ENCODE results near the gene KCNH4.

KCNH4 gene

DNA sequence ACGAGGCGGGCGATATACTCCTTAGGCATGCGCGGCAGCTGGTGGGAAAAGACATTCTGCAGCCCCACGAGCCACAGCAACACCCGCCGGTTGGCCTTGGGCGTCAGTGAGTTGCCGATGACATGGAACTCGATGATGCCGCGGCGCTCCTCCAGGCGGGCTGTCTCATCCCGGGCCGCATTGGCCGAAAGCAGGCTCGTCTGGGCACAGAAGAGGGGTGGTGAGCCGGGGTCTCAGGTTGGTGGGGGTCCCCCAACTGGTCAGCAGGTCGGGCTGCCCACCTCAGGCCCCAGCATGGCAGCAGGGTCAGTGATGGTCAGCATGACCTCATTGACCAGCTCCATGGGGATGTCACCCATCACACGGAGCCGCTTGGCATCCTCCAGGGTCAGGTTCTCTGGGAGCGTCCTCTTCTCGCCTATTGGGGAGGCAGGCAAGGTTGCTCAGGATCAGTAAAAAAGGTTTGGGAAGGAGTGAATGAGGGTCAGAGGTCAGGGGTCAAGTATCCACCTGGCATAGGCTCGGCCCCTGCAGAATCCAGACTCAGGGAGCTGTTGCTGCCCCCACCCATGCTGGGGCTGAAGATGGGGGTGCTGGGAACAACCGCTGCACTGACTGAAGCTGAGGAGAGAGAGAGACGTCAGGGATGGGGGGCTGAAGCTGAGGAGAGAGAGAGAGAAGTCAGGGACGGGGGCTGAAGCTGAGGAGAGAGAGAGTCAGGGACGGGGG, 63.4 kb downstream of the KCNH4 start:
- DNase-seq (ENCODE audit: low read depth in 2 of 2), result no peak

DNA sequence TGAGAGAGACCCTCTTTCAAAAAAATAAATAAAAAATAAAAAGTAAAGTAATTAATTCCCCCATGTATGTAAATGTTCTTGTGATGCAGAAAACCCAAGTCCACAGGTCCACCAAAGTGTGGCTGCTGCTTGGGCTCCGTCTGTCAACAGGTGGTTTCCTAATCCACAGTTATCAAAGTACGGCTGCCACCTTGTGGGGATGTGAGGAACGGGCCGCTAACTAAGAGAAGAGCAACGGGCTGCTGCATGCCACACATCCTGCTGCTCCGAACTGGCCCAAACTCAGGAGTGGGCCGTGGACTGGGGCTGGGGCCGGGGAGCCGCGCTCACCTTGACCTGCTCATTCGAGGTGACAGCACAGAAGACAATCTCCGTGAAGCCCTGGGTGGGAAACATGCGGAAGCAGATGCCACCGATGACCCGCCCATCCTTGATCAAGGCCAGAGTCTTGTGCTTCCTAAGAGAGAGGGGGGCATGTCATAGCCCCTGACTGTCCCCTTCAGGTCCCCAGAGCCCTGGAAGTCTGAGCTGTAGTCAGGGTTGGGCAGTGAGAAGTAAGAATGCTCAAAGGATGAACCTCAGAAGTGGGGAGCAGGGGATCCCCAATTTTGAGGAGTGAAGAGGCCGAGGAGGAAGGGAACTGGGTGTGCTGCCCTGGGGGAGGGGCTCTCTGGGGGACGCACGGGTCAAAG, 64.1 kb downstream of the KCNH4 start:
- DNase-seq (ENCODE audit: low read depth in 2 of 2), result peak; percentile 49 to 71

DNA sequence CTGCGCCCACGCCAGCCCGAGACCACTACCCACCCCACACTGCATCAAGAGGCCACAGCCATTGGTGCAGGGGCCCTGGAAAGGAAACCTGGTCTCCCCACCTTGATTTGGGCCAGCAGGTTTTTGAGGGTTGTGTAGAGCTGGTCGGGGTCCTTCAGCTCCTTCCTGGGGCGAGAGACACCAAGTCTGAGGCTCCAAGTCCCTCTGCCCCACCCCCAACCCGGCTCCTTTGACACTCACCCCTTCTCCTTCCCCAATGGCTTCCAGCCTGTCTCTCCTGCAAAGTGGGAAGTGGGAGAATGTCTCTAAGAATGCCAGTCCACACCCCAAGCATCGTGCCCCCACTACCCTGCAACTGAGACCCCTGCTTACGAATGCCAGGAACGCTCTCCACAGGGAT, 66.8 kb downstream of the KCNH4 start:
- no peak for DNase-seq (ENCODE audit: low read depth in 2 of 2)

DNA sequence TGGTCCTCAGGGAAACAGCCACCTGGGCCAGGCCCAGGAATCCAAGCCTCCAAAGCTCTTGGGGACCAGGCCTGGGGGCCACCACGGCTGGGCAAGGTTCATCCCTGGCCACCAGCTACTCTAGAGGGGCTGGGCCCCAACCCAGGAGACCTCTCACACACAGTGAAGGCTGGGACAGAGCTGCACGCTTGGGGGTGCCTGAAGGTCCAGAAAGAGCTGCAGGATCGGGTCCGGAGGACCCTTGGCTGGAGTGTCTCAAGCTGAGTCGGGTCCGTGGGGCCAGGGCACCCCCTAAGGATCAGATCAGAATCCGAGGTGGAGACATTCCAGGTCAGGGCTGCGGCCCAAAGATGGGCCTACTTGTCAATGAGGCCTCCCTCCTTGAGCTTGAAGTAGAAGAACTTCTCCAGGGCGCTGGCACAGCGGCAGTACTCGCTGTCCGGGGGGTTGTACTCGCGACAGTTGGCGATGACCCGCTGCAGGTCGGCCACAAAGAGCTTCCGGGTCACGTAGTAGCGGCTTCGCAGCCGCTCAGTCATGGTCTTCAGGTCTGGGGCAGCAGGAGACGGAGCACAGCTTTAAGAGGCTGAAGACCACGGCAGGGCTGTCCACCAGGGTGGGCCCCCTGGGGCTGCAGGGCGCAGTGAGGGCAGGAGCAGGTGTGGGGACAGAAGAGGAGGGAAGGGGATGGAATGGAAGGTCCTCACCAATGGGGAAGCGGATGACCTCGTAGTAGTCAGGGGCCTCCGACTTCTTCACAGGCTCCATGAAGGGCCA, 67.5 kb downstream of the KCNH4 start:
- no peak for DNase-seq (ENCODE audit: low read depth in 2 of 2)

DNA sequence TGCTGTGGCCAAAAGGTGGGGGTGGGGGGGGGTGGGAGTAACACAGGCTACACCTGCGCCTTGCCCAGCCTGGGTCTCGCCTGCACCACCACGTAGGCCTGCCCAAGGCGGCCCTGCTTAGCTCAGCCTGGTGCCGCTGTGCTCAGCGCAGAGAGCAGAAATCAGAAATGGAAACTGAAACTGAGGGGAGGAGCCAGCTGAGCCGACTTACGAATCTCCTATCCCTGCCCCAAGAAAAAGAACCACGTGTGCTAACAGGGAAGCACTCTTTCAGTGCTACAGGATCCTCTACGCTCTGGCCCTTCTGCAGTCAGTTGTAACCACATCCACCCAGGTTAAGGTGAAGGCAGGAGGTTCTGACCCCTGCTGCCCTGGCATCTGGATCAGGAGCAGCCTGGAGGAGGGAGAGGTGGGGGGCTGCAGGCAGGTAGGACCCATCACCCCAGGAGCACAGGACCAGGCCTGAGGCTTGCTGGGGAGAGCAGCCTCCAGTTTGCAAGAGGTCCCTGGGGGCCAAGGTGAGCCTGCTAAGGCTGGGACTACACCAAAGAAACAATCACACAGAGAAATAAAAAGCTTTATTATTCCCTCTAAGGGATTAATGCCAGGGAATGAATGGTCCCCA, 68.3 kb downstream of the KCNH4 start, which contains the start of gene DHX58:
Gene DHX58, minus strand, starts transcription at position 163 of the 625 bp plus-strand sequence. CDS start 822 bp downstream, outside the sequence.
- DNase-seq (ENCODE audit: low read depth in 2 of 2), result peak in 1 of 2 donors; percentile 57

DNA sequence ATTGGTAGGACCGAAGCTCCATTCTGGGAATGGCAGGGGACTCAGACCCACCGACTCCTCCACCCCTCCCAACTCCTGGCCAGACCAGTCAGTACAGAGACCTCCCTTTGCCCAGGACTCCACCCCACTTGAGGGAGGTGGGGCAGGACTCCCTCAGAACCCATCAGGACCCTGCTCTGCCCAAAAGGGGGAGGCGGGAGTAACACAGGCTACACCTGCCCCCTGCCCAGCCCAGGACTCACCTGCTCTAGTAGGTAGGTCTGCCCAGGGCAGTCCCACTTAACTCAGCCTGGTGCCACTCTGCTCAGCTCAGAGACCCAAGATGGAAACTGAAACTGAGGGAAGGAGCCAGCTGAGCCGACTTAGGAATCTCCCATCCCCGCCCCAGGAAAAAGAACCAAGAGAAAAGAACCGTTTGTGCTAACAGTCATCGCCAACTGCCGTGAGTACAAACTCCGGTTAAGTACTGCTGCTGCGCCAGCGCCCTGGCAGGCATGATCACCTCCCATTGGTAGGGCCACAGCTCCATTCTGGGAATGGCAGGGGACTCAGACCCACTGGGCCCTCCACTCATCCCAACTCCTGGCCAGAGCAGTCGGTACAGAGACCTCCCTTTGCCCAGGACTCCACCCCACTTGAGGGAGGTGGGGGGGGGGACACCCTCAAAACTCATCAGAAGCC, 68.9 kb downstream of the KCNH4 start:
- DNase-seq (ENCODE audit: low read depth in 2 of 2), result no peak

DNA sequence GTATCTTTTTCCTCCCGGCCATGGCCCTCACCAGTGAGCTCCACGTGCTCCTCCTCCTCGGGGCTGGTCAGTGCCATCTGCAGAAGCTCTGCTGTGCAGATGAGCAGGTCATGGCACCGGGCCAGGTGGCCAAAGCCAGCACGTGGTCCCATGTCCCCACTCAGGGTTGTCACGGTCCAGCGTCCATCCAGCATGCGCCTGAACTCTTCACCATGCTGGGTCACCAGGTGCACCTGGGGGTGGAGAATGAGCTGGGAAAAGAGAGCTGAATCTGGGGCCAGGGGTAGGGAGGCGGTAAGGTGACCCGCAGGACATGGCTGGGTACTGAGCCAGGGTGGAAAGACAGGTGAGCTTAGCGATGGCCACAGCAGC, 69.7 kb downstream of the KCNH4 start:
- DNase-seq (ENCODE audit: low read depth in 2 of 2), result no peak

DNA sequence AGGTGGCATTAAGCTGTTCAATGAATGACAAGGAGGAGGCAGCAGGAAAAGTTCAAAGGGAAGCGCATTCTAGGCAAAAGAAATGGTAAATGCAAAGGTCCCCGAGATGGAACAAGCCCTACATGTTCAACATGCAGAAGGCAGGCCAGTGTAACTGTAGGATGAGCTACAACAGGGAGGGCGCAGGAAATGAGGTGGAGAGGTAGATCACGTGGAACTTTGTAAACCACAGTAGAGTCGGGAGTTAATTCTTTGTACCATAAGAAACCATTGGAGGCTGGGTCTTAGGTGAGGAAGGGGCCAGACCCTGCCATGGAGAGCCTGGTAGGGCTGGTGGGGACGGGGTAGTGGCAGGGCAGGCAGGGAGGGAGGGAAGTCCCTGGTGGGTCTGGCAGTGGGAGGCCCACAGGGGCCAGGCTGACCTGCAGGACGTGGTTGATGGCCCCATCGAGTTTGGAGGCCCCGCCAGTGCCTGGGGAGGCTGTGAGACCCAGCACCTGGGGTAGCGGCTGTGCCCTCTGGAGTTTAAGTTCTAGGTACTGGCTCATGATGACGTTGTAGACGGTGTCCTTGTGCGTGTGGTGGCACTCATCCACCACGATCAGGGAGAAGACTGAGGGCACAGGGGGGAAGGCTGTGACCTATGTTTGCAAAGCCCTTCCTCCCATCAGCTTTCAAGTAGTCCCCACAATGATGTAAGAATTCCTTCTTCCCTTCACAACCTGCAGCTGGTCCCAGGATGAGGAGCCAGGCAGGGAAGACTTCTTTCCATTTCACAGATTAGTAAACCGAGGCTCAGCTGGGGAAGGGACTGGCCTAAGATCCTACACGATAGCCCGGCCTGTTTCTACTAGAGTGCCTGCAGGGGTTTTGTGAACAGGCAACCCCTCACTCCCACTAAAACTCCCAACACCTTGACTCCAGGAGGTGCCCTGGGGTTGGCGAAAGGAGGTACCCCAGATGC, 70.4 kb downstream of the KCNH4 start:
- DNase-seq (ENCODE audit: low read depth in 2 of 2), result no peak

DNA sequence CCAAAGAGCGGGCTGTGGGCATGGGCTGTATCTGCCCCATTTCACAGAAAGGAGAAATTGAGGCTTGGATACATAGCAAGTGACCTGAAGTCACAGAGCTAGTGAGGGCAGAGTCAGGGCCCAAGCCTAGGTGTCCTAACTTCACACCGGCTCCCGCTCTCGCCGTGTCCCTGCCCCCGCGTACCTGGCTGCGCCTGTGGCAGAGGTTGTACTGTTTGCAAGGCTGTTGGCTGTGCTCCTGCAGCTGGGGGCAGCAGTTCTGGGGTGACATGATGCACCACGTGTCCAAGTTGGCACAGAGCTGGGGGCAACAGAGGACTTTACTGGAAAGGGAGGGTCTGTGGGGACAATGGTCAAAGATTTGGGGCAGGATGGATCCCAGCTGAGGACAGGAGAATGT, 71.9 kb downstream of the KCNH4 start:
- DNase-seq (ENCODE audit: low read depth in 2 of 2), result no peak

DNA sequence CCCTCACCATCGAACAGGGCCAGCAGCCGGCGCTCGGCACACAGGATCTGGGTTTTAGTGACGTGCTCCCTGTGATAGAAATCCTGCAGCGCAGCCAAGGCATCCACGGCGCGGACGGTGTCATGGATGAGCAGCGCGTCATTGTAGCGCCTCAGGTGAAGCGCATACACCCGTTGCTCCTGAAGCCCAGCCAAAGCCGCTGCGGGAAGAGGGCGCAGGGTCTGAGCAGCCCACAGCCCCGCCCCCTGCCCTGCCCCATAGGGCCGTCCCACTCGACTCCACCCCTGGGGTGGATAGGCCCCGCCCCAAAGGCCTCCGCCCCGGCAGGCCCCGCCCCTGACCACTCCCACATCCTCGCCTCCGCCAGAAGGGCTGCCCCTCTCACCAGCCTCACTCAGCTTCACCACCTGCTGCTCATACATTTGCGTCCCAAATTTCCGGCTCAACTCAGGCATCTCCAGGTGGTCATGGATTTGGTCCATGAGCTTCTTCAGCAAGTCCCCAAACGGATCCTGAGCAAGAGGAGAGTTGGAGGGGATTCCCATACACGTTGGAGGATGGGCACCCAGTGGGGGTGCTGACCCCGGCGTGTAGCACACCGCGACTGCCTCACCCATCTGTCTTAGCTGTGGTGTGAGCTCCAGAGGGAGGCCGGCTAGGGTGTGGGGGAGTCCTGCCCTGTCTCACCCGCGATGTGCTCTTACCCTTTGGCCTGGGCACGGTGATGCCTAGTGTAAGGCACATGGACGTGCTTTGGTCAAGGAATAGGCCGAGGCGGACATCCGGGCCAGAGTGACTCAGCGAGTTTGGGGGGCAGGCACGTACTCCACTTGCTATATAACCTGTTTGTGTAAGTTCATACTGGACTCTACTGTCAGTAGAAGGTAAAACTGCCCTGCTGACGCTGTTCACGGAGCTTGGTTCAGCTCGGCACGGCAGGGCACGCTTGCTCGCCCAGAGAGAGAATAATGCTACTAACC, 73.1 kb downstream of the KCNH4 start:
- DNase-seq (ENCODE audit: low read depth in 2 of 2), result peak; percentile 92 to 94

DNA sequence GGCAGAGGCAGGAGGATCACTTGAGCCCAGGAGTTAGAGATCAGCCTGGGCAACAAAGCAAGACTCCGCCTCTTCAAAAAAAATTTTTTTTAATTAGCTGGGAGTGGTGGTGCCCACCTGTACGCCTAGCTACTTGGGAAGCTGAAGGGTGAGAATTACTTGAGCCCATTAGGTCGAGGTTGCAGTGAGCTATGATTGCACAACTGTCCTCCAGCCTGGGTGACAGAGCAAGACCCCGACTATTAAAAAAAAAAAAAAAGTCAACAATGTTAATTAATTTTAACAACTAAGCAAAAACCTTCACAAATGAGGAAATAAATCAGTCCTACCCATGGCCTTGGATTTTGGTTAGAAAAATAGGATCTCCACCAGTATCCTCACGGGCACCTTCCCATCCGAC, 73.8 kb downstream of the KCNH4 start:
- no peak for DNase-seq (ENCODE audit: low read depth in 2 of 2)
